ENCODE data around the gene TTC19. TPM values are rescaled to one million over a fixed set of nuclear protein-coding genes. Genes with fewer than 3 reads are reported as not detected.
A peak's percentile ranks its signal among the peaks of the same experiment; 100 is the strongest.

The TTC19 gene
- total RNA-seq, 4 donors from 2014 or later, result 75.1 to 130 (median 92.0) TPM

- H3K27me3 ChIP-seq, result no peaks in the 10 kb centered on the region
- peaks cover 0 to 5% (median 0%) of the 10 kb centered on the region in 4 donors for H3K9me3 ChIP-seq
- peaks cover 0 to 10% (median 8%) of the 10 kb centered on the region in 4 donors for H3K4me1 ChIP-seq
- no peak overlapping the region for H3K27ac ChIP-seq
- TF ChIP-seq, protein P1, sequence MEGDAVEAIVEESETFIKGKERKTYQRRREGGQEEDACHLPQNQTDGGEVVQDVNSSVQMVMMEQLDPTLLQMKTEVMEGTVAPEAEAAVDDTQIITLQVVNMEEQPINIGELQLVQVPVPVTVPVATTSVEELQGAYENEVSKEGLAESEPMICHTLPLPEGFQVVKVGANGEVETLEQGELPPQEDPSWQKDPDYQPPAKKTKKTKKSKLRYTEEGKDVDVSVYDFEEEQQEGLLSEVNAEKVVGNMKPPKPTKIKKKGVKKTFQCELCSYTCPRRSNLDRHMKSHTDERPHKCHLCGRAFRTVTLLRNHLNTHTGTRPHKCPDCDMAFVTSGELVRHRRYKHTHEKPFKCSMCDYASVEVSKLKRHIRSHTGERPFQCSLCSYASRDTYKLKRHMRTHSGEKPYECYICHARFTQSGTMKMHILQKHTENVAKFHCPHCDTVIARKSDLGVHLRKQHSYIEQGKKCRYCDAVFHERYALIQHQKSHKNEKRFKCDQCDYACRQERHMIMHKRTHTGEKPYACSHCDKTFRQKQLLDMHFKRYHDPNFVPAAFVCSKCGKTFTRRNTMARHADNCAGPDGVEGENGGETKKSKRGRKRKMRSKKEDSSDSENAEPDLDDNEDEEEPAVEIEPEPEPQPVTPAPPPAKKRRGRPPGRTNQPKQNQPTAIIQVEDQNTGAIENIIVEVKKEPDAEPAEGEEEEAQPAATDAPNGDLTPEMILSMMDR (IDR thresholded peaks at IDR 0.05), result no peak
- no peak for TF ChIP-seq POLR2A (IDR thresholded peaks at IDR 0.05)
- DNase-seq, result no peak
- H3K4me3 ChIP-seq, result no peak overlapping the region
- H3K36me3 ChIP-seq, result peaks cover 0 to 92% (median 0%) of the 10 kb centered on the region in 3 donors
Observed at GRCh38 chr17:16005636-16006035, 6.0 kb downstream of the TTC19 start.

DNA sequence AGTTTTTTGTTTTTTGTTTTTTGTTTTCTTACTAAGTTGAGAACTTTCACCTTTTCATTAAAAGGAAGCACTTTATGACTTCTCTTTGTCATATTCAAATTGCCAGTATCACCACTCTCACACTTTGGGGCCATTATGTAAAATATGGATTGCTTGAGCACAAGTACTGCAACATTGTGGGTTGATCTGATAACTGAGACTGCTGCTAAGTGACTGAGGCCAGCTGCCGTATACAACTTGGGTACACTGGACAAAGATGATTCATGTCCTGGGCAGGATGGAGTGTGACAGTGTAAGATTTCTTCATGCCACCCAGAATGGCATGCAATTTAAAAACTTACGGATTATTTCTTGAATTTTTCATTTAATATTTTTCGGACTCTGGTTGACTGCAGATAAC is 7.8 kb downstream of the TTC19 start:
- TF ChIP-seq, protein P1 (IDR thresholded peaks at IDR 0.05), result no peak
- TF ChIP-seq POLR2A (IDR thresholded peaks at IDR 0.05), result no peak
- no peak overlapping the region for H3K4me3 ChIP-seq
- peaks cover 0 to 84% (median 0%) of the 10 kb centered on the region in 3 donors for H3K36me3 ChIP-seq

GRCh38 chr17:16013943-16014407 is 14.4 kb downstream of the TTC19 start:
- no peak for DNase-seq
- Histone ChIP-seq H3K4me3 (no peak overlapping the region), H3K4me1 (peaks cover 0 to 6% (median 0%) of the 10 kb centered on the region in 4 donors), H3K9me3 (no peaks in the 10 kb centered on the region), H3K36me3 (peaks cover 0 to 45% (median 0%) of the 10 kb centered on the region in 3 donors), H3K27me3 (no peaks in the 10 kb centered on the region), H3K27ac (peak overlapping the region in 1 of 4 donors; percentile 10)
- TF ChIP-seq, protein P1 (IDR thresholded peaks at IDR 0.05), result peak in 5 of 6 experiments; percentile 17 to 58 (median 55)
- TF ChIP-seq POLR2A (IDR thresholded peaks at IDR 0.05), result no peak

More for the DNA sequence above, 7.8 kb downstream of the TTC19 start:
- Histone ChIP-seq H3K27ac (no peak overlapping the region), H3K4me1 (peaks cover 0 to 6% (median 0%) of the 10 kb centered on the region in 4 donors), H3K9me3 (no peaks in the 10 kb centered on the region), H3K27me3 (no peaks in the 10 kb centered on the region)
- DNase-seq, result no peak

DNA sequence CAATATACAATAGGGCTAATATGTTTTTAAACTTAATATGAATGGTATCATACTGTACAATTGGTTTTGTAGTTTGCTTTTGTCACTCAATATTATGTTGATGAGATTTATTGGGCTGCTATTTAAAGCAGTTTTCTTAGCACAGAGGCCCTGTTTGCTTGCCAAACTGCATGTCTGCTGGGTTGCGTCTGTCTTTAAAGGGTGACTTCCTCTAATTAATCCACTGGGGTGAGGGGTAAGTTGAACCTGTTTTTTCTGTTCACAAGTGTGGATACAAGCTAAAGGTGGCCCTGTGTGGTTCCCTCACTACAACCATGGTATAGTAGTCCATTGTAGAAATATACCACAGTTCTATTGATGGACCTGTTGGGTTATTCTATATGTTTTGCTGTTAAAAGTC is 19.7 kb downstream of the TTC19 start:
- Histone ChIP-seq H3K27ac (no peak overlapping the region), H3K9me3 (no peaks in the 10 kb centered on the region), H3K36me3 (peaks cover 0 to 35% (median 0%) of the 10 kb centered on the region in 3 donors), H3K4me3 (no peak overlapping the region), H3K4me1 (no peaks in the 10 kb centered on the region), H3K27me3 (no peaks in the 10 kb centered on the region)
- no peak for DNase-seq
- no peak for TF ChIP-seq POLR2A (IDR thresholded peaks at IDR 0.05)
- TF ChIP-seq, protein P1 (IDR thresholded peaks at IDR 0.05), result no peak

DNA sequence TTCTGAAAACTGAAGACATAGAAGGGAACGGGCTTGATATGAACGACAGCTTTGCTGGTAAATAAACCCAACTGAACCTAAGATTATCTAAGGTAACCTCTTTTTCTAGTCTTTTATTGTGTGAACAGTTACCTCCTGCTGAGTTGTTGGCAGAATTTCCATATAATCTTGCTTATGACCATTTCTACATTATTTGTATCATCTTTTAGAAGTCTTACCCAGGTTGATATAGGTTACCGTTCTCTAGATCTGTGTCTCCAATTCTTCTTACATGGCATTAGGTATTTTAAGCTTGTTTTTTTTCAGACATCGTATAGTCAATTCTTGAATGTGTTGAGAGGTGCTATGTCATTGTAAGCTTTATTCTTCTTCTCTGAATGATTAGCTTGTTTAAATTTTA is 24.3 kb downstream of the TTC19 start:
- H3K27me3 ChIP-seq, result no peaks in the 10 kb centered on the region
- H3K4me1 ChIP-seq, result peaks cover 0 to 8% (median 0%) of the 10 kb centered on the region in 4 donors
- no peak overlapping the region for H3K27ac ChIP-seq
- peaks cover 0 to 65% (median 0%) of the 10 kb centered on the region in 3 donors for H3K36me3 ChIP-seq
- TF ChIP-seq POLR2A (IDR thresholded peaks at IDR 0.05), result no peak
- TF ChIP-seq, protein P1 (IDR thresholded peaks at IDR 0.05), result no peak
- H3K4me3 ChIP-seq, result no peak overlapping the region
- DNase-seq, result no peak
- H3K9me3 ChIP-seq, result no peaks in the 10 kb centered on the region

Data from Peyer's patch (tissue), 4 donors.